Tibial artery (tissue), 4 donors: Measurements from ENCODE around the gene SERGEF.

Source experiments
- DNase-seq, 2 donors: peaks; one replicate each; pipeline ENCODE4 v3.0.0-alpha.2; 2019
- H3K27ac ChIP-seq, 2 donors: fragments of 200-600 bp; sonication (generic) in 1 of 2; 1 replicate in 1 of 2; 2 replicates in 1 of 2; pipeline ENCODE4 v1.5.1; 2018 to 2019; ENCODE audit warnings: mild to moderate bottlenecking in 1 of 2
- H3K27me3 ChIP-seq, 2 donors: fragments of 200-600 bp; sonication (generic) in 1 of 2; one replicate each; pipeline versions ENCODE4 v1.5.1 to v1.6.0; 2016 to 2019
- H3K36me3 ChIP-seq, 3 donors: fragments of 200-600 bp; sonication (generic) in 2 of 3; one replicate each; pipeline ENCODE4 v1.5.1; 2016 to 2019; ENCODE audit warnings: mild to moderate bottlenecking in 2 of 3
- H3K4me1 ChIP-seq, 4 donors: fragments of 200-600 bp; sonication (generic) in 2 of 4; 1 replicate in 3 of 4; 2 replicates in 1 of 4; pipeline ENCODE4 v1.5.1; 2016 to 2019
- H3K4me3 ChIP-seq, 2 donors: fragments of 200-600 bp; sonication (generic) in 1 of 2; 1 replicate in 1 of 2; 2 replicates in 1 of 2; pipeline ENCODE4 v1.5.1; 2018 to 2019; ENCODE audit warnings: mild to moderate bottlenecking in 2 of 2
- H3K9me3 ChIP-seq, 3 donors: fragments of 200-600 bp; sonication (generic) in 1 of 3; one replicate each; pipeline ENCODE4 v1.5.1; 2016 to 2019
- intact Hi-C: fragments of 100-400 bp; cut with DNase I; formaldehyde crosslinking; loops from one replicate; pipeline ENCODE4 v1.15.0; 2023; ENCODE audit warnings: low total_unique reads
- TF ChIP-seq, protein P1 (sequence below), 2 experiments: fragments of 200-600 bp in 1 of 2; fragments of 450-650 bp in 1 of 2; IDR thresholded peaks; one replicate each; pipeline ENCODE4 v1.5.1; 2017 to 2019; ENCODE audit warnings: antibody characterized with exemption in 2 of 2, mild to moderate bottlenecking in 1 of 2, moderate library complexity in 1 of 2

Gene SERGEF

DNA sequence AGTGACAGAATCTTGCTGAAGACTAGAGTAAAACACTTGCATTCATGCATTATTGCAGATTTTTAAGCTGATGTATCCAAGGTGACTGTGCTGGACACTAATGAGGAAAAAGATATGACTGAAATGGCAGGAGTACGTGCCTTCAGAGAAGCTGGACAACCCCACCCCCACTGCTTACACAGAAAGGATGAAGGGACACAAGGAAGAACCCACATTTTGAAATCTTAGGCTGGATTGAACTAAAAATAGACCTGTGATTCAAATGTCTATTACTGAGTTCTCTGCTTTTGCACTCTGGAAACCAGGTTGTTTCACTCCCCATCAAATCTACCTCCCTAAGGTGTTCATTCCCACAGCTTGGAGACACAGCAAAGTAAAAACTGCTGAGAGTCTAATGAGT is 161.2 kb downstream of the SERGEF start:
- no peaks in the 10 kb centered on the region for H3K27me3 ChIP-seq

GRCh38 chr11:17850336-17850735 is 162.5 kb downstream of the SERGEF start:
- H3K4me3 ChIP-seq: no peak overlapping the region
- intact Hi-C loops: no loop called here
- H3K27ac ChIP-seq: no peak overlapping the region
- H3K4me1 ChIP-seq: no peaks in the 10 kb centered on the region
- H3K27me3 ChIP-seq: no peaks in the 10 kb centered on the region
- TF ChIP-seq, protein P1, sequence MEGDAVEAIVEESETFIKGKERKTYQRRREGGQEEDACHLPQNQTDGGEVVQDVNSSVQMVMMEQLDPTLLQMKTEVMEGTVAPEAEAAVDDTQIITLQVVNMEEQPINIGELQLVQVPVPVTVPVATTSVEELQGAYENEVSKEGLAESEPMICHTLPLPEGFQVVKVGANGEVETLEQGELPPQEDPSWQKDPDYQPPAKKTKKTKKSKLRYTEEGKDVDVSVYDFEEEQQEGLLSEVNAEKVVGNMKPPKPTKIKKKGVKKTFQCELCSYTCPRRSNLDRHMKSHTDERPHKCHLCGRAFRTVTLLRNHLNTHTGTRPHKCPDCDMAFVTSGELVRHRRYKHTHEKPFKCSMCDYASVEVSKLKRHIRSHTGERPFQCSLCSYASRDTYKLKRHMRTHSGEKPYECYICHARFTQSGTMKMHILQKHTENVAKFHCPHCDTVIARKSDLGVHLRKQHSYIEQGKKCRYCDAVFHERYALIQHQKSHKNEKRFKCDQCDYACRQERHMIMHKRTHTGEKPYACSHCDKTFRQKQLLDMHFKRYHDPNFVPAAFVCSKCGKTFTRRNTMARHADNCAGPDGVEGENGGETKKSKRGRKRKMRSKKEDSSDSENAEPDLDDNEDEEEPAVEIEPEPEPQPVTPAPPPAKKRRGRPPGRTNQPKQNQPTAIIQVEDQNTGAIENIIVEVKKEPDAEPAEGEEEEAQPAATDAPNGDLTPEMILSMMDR (IDR thresholded peaks at IDR 0.05): no peak
- peaks cover 0 to 6% (median 5%) of the 10 kb centered on the region in 3 donors for H3K36me3 ChIP-seq
- no peaks in the 10 kb centered on the region for H3K9me3 ChIP-seq
- no peak for DNase-seq

More for the DNA sequence above, 161.2 kb downstream of the SERGEF start:
- no peaks in the 10 kb centered on the region for H3K9me3 ChIP-seq
- intact Hi-C loops: no loop called here
- no peak overlapping the region for H3K4me3 ChIP-seq
- H3K36me3 ChIP-seq: peaks cover 0 to 6% (median 5%) of the 10 kb centered on the region in 3 donors
- TF ChIP-seq, protein P1 (IDR thresholded peaks at IDR 0.05): no peak
- DNase-seq: no peak
- H3K27ac ChIP-seq: no peak overlapping the region
- no peaks in the 10 kb centered on the region for H3K4me1 ChIP-seq

- H3K36me3 ChIP-seq: peaks cover 0 to 8% (median 6%) of the 10 kb centered on the region in 3 donors
- H3K27ac ChIP-seq: no peak overlapping the region
- H3K4me3 ChIP-seq: no peak overlapping the region
- H3K4me1 ChIP-seq: no peaks in the 10 kb centered on the region
- no peaks in the 10 kb centered on the region for H3K27me3 ChIP-seq
- intact Hi-C loops: no loop called here
- H3K9me3 ChIP-seq: no peaks in the 10 kb centered on the region
- TF ChIP-seq, protein P1 (IDR thresholded peaks at IDR 0.05): no peak
- DNase-seq: no peak
Measured at GRCh38 chr11:17848715-17849114, 164.1 kb downstream of the SERGEF start.

DNA sequence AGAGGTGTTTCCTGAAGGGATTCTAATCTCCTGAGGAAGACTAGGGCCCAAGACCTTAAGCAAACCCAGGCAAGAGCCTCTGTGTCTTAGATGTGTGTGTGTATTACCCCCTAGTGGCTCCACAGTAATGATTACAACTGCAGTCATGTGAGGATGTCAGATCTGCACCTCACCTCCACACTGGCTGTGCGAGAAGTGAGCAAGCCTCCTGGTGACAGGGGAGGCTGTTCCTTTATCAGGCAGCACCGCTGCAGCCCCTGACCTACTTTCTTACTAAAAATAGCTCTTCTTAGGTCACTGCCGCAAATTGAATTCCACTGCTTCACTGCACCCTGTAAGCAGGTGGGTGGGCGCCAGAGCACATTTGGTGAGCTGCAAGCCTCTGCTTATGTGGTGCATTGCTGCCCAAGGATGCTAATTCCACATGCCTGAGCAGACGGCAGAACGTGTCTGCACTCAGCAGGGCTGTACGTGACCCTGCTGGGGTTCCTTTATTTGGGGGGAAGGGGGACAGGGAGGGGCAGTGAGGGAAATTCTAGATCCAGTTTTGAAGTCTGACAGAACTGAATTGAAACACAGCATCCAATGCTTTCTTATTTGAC is 165.9 kb downstream of the SERGEF start:
- no peaks in the 10 kb centered on the region for H3K9me3 ChIP-seq
- peaks cover 0 to 6% (median 3%) of the 10 kb centered on the region in 3 donors for H3K36me3 ChIP-seq
- no peaks in the 10 kb centered on the region for H3K4me1 ChIP-seq
- no peak for DNase-seq
- H3K27me3 ChIP-seq: no peaks in the 10 kb centered on the region
- no peak overlapping the region for H3K27ac ChIP-seq
- H3K4me3 ChIP-seq: no peak overlapping the region
- intact Hi-C loops: no loop called here
- TF ChIP-seq, protein P1 (IDR thresholded peaks at IDR 0.05): no peak

DNA sequence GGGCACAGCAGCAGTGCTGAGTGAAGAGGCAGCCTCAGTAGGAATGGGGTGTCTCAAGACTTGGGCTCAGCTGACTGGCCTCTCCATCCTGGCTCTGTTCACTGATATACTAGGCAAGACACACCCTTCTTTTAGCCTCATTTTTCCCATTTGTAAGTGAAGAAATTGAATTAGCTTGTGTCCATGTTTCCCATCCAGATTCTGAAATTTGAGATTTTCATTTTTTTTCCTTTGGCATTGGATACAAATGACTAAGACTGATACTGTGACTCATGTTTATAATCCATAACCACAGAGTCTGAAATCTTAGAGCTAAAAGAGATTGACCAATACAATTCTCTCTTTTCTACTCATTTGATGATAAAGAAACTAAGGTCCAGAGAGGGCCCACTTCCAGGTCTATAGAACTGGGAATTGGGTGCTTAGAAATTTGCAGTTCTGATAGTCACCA is 167.4 kb downstream of the SERGEF start:
- no peaks in the 10 kb centered on the region for H3K4me1 ChIP-seq
- no peak overlapping the region for H3K27ac ChIP-seq
- H3K4me3 ChIP-seq: no peak overlapping the region
- TF ChIP-seq, protein P1 (IDR thresholded peaks at IDR 0.05): no peak
- no peaks in the 10 kb centered on the region for H3K9me3 ChIP-seq
- H3K36me3 ChIP-seq: peaks cover 0 to 6% (median 3%) of the 10 kb centered on the region in 3 donors
- intact Hi-C loops: no loop called here
- no peaks in the 10 kb centered on the region for H3K27me3 ChIP-seq
- DNase-seq: peak in 1 of 2 donors; percentile 66
